ENCODE data around the gene MUC4. TPM values are rescaled to one million over a fixed set of nuclear protein-coding genes. Genes with fewer than 3 reads are reported as not detected.
A peak's percentile ranks its signal among the peaks of the same experiment; 100 is the strongest.
"Not testable (repeated sequence)": the region's sequence is repeated elsewhere in the genome, so short reads cannot be mapped to it uniquely, and the experiment has no call there.

The MUC4 gene
- total RNA-seq, 8 experiments from 2014 or later = 0.22 to 3.6 (median 0.76) TPM; not detected in 1

- no peak overlapping the region for H3K27ac ChIP-seq
- no peak overlapping the region for H3K4me3 ChIP-seq
- H3K4me1 ChIP-seq (replicated peaks in 1 of 2) = peaks cover 5 to 6% of the 10 kb centered on the region in 2 donors
- in situ Hi-C loops (cut with MboI; ENCODE audit: low pct_unique_long_range_greater_than_20kb in 2 of 9, low sequenced_read_pairs in 9 of 9, unreplicated experiment in 9 of 9) = no loop called here
- 12 to 88% (median 43%) methylated on average over 1 to 9 of the region's 9 CpGs; no CpG with 5 or more reads in 1 of the 10 experiments for WGBS, 10 experiments
- ATAC-seq (replicated peaks in 6 of 8) = peak in 3 of 8 experiments; percentile 24 to 58 (median 53)
Measured at GRCh38 chr3:195802795-195803194, 8.9 kb downstream of the MUC4 start.

GRCh38 chr3:195802261-195802701, 9.4 kb downstream of the MUC4 start:
- no peak for ATAC-seq (replicated peaks in 6 of 8)
- H3K4me1 ChIP-seq (replicated peaks in 1 of 2) = peaks cover 4 to 5% of the 10 kb centered on the region in 2 donors
- no peak overlapping the region for H3K4me3 ChIP-seq
- no peak overlapping the region for H3K27ac ChIP-seq
- in situ Hi-C loops (cut with MboI; ENCODE audit: low pct_unique_long_range_greater_than_20kb in 2 of 9, low sequenced_read_pairs in 9 of 9, unreplicated experiment in 9 of 9) = no loop called here
- 46 to 80% (median 60%) methylated on average over 1 to 10 of the region's 15 CpGs; no CpG with 5 or more reads in 3 of the 10 experiments for WGBS, 10 experiments

- ATAC-seq (replicated peaks in 6 of 8) = peak in 2 of 8 experiments; percentile 10 to 38
- H3K27ac ChIP-seq = no peak overlapping the region
- 0 to 87% (median 70%) methylated on average over 1 to 12 of the region's 35 CpGs; no CpG with 5 or more reads in 2 of the 10 experiments for WGBS, 10 experiments
- in situ Hi-C loops (cut with MboI; ENCODE audit: low pct_unique_long_range_greater_than_20kb in 2 of 9, low sequenced_read_pairs in 9 of 9, unreplicated experiment in 9 of 9) = no loop called here
- H3K4me3 ChIP-seq = no peak overlapping the region
- H3K4me1 ChIP-seq (replicated peaks in 1 of 2) = peaks cover 4 to 5% of the 10 kb centered on the region in 2 donors
Measured at GRCh38 chr3:195801251-195802183, 10.2 kb downstream of the MUC4 start.

GRCh38 chr3:195800240-195800639, 11.5 kb downstream of the MUC4 start:
- H3K27ac ChIP-seq = no peak overlapping the region
- no peak overlapping the region for H3K4me3 ChIP-seq
- no peak for ATAC-seq (replicated peaks in 6 of 8)
- in situ Hi-C loops (cut with MboI; ENCODE audit: low pct_unique_long_range_greater_than_20kb in 2 of 9, low sequenced_read_pairs in 9 of 9, unreplicated experiment in 9 of 9) = no loop called here
- H3K4me1 ChIP-seq (replicated peaks in 1 of 2) = peaks cover 0 to 5% of the 10 kb centered on the region in 2 donors
- WGBS, 10 experiments = 60 to 100% (median 91%) methylated on average over 1 to 6 of the region's 6 CpGs; no CpG with 5 or more reads in 2 of the 10 experiments

GRCh38 chr3:195796795-195797194, 14.9 kb downstream of the MUC4 start:
- H3K4me3 ChIP-seq = no peak overlapping the region
- WGBS, 10 experiments = 31 to 99% (median 87%) methylated on average over 1 to 11 of the region's 11 CpGs; no CpG with 5 or more reads in 4 of the 10 experiments
- H3K27ac ChIP-seq = no peak overlapping the region
- no peak for ATAC-seq (replicated peaks in 6 of 8)
- no peaks in the 10 kb centered on the region for H3K4me1 ChIP-seq (replicated peaks in 1 of 2)
- in situ Hi-C loops (cut with MboI; ENCODE audit: low pct_unique_long_range_greater_than_20kb in 2 of 9, low sequenced_read_pairs in 9 of 9, unreplicated experiment in 9 of 9) = no loop called here

GRCh38 chr3:195794708-195795107, 17.0 kb downstream of the MUC4 start:
- 0 to 62% (median 28%) methylated on average over 1 to 8 of the region's 8 CpGs; no CpG with 5 or more reads in 1 of the 10 experiments for WGBS, 10 experiments
- H3K4me3 ChIP-seq = no peak overlapping the region
- peak in 4 of 8 experiments; percentile 30 to 61 (median 41) for ATAC-seq (replicated peaks in 6 of 8)
- no peak overlapping the region for H3K27ac ChIP-seq
- in situ Hi-C loops (cut with MboI; ENCODE audit: low pct_unique_long_range_greater_than_20kb in 2 of 9, low sequenced_read_pairs in 9 of 9, unreplicated experiment in 9 of 9) = no loop called here
- H3K4me1 ChIP-seq (replicated peaks in 1 of 2) = no peaks in the 10 kb centered on the region

GRCh38 chr3:195792621-195793020, 19.1 kb downstream of the MUC4 start:
- ATAC-seq (replicated peaks in 6 of 8); H3K27ac ChIP-seq; in situ Hi-C loops (cut with MboI; ENCODE audit: low pct_unique_long_range_greater_than_20kb in 2 of 9, low sequenced_read_pairs in 9 of 9, unreplicated experiment in 9 of 9); H3K4me1 ChIP-seq (replicated peaks in 1 of 2); H3K4me3 ChIP-seq: not testable (repeated sequence)
- 18 to 100% (median 77%) methylated on average over 1 to 6 of the region's 6 CpGs for WGBS, 10 experiments

GRCh38 chr3:195790901-195791300, 20.8 kb downstream of the MUC4 start:
- Histone ChIP-seq H3K4me1 (replicated peaks in 1 of 2) (no peaks in the 10 kb centered on the region), H3K27ac (no peak overlapping the region), H3K4me3 (no peak overlapping the region)
- ATAC-seq (replicated peaks in 6 of 8) = no peak
- WGBS, 10 experiments = 40 to 100% (median 100%) methylated on average over 1 of the region's 4 CpGs; no CpG with 5 or more reads in 5 of the 10 experiments
- in situ Hi-C loops (cut with MboI; ENCODE audit: low pct_unique_long_range_greater_than_20kb in 2 of 9, low sequenced_read_pairs in 9 of 9, unreplicated experiment in 9 of 9) = no loop called here

- Histone ChIP-seq H3K27ac (no peak overlapping the region), H3K4me1 (replicated peaks in 1 of 2) (no peaks in the 10 kb centered on the region), H3K4me3 (no peak overlapping the region)
- 52 to 100% (median 80%) methylated on average over 1 to 11 of the region's 26 CpGs; no CpG with 5 or more reads in 4 of the 10 experiments for WGBS, 10 experiments
- ATAC-seq (replicated peaks in 6 of 8) = no peak
- in situ Hi-C loops (cut with MboI; ENCODE audit: low pct_unique_long_range_greater_than_20kb in 2 of 9, low sequenced_read_pairs in 9 of 9, unreplicated experiment in 9 of 9) = no loop called here
Measured at GRCh38 chr3:195788711-195789581, 22.8 kb downstream of the MUC4 start.

GRCh38 chr3:195785781-195786405, 25.8 kb downstream of the MUC4 start:
- H3K4me1 ChIP-seq (replicated peaks in 1 of 2); ATAC-seq (replicated peaks in 6 of 8); H3K4me3 ChIP-seq; H3K27ac ChIP-seq; in situ Hi-C loops (cut with MboI; ENCODE audit: low pct_unique_long_range_greater_than_20kb in 2 of 9, low sequenced_read_pairs in 9 of 9, unreplicated experiment in 9 of 9): not testable (repeated sequence)
- WGBS, 10 experiments = 77 to 95% (median 85%) methylated on average over 5 to 19 of the region's 21 CpGs

GRCh38 chr3:195784031-195784430, 27.7 kb downstream of the MUC4 start:
- H3K27ac ChIP-seq; ATAC-seq (replicated peaks in 6 of 8); H3K4me3 ChIP-seq; H3K4me1 ChIP-seq (replicated peaks in 1 of 2); in situ Hi-C loops (cut with MboI; ENCODE audit: low pct_unique_long_range_greater_than_20kb in 2 of 9, low sequenced_read_pairs in 9 of 9, unreplicated experiment in 9 of 9): not testable (repeated sequence)
- 60 to 86% (median 82%) methylated on average over 6 to 14 of the region's 14 CpGs for WGBS, 10 experiments

- not testable (repeated sequence) for H3K4me1 ChIP-seq (replicated peaks in 1 of 2)
Measured at GRCh38 chr3:195781236-195781635, 30.5 kb downstream of the MUC4 start.

More at GRCh38 chr3:195781236-195781635, 30.5 kb downstream of the MUC4 start:
- H3K4me3 ChIP-seq; in situ Hi-C loops (cut with MboI; ENCODE audit: low pct_unique_long_range_greater_than_20kb in 2 of 9, low sequenced_read_pairs in 9 of 9, unreplicated experiment in 9 of 9); H3K27ac ChIP-seq; ATAC-seq (replicated peaks in 6 of 8): not testable (repeated sequence)
- WGBS, 10 experiments = 83 to 90% (median 89%) methylated on average over 1 to 7 of the region's 12 CpGs; no CpG with 5 or more reads in 6 of the 10 experiments
